Fibroblast of lung (primary cell): ENCODE data around the gene LPGAT1.

Source experiments
- CTCF ChIP-seq, 2 donors: IDR thresholded peaks in 1 of 2; conservative IDR thresholded peaks in 1 of 2; 1 replicate in 1 of 2; 2 replicates in 1 of 2; pipeline ENCODE4 v1.5.1; 2011 to 2012; ENCODE audit warnings: low read length in 2 of 2, control low read depth in 1 of 2, inconsistent platforms in 1 of 2, low read depth in 1 of 2, mild to moderate bottlenecking in 1 of 2
- EZH2 ChIP-seq: IDR thresholded peaks from 2 replicates; pipeline ENCODE4 v1.5.1; 2012; ENCODE audit warnings: low read length, control low read depth, mild to moderate bottlenecking; ENCODE audit errors: missing control alignments

- TF ChIP-seq CTCF (conservative IDR thresholded peaks at IDR 0.05 in 1 of 2, IDR thresholded peaks at IDR 0.05 in 1 of 2; ENCODE audit: low read depth in 1 of 2, low read length in 2 of 2) (no peak), EZH2 (no peak)
Measured at GRCh38 chr1:211808475-211808874, 22.1 kb downstream of the LPGAT1 start.
